Body of pancreas (tissue), 4 donors: ENCODE data around the gene TMEM101.

ENCODE experiments used
- CTCF ChIP-seq, 7 experiments: fragments of 450-650 bp in 4 of 7; fragments of 200-600 bp in 3 of 7; sonication (generic) in 3 of 7; IDR thresholded peaks; one replicate each; pipeline ENCODE4 v1.5.1; 2016 to 2019; ENCODE audit warnings: antibody characterized with exemption in 7 of 7
- POLR2A ChIP-seq, 3 donors: fragments of 450-650 bp; IDR thresholded peaks; one replicate each; pipeline ENCODE4 v1.6.1; 2016; ENCODE audit warnings: antibody characterized with exemption in 3 of 3, mild to moderate bottlenecking in 2 of 3

- TF ChIP-seq CTCF (IDR thresholded peaks at IDR 0.05) (no peak), POLR2A (IDR thresholded peaks at IDR 0.05) (no peak)
These were observed 38.9 kb downstream of the TMEM101 start for GRCh38 chr17:43975898-43976297.
